HL-60 (cell line): Measurements from ENCODE around the gene C2CD4D.
A peak's percentile ranks its signal among the peaks of the same experiment; 100 is the strongest.

ENCODE experiments used
- DNase-seq, 2 experiments: peaks; one replicate each; pipeline ENCODE4 v3.0.0-alpha.2; 2010 to 2020; ENCODE audit warnings: low read depth in 1 of 2, low spot score in 1 of 2
- H3K27ac ChIP-seq: fragments of 250-450 bp; sonication (Bioruptor Pico); replicated peaks from 2 replicates; pipeline ENCODE4 v1.5.1; 2020; ENCODE audit warnings: mild to moderate bottlenecking, moderate library complexity
- H3K27me3 ChIP-seq: fragments of 250-450 bp; sonication (Bioruptor Pico); 2 replicates; pipeline ENCODE4 v1.5.1; 2021; ENCODE audit warnings: mild to moderate bottlenecking, moderate library complexity; ENCODE audit not compliant: insufficient read depth, poor library complexity, severe bottlenecking
- H3K4me3 ChIP-seq: replicated peaks from 2 replicates; pipeline ENCODE4 v1.5.1; 2011; ENCODE audit warnings: mild to moderate bottlenecking, control low read depth, low read length; ENCODE audit not compliant: insufficient read depth
- POLR2AphosphoS5 ChIP-seq: IDR thresholded peaks from 2 replicates; pipeline ENCODE4 v1.6.1; 2012; ENCODE audit warnings: low read depth
- TF ChIP-seq, protein P1 (sequence below): IDR thresholded peaks from one replicate; pipeline ENCODE4 v1.5.1; 2011; ENCODE audit warnings: low read length, control low read depth, inconsistent platforms; ENCODE audit not compliant: insufficient read depth

C2CD4D gene

DNA sequence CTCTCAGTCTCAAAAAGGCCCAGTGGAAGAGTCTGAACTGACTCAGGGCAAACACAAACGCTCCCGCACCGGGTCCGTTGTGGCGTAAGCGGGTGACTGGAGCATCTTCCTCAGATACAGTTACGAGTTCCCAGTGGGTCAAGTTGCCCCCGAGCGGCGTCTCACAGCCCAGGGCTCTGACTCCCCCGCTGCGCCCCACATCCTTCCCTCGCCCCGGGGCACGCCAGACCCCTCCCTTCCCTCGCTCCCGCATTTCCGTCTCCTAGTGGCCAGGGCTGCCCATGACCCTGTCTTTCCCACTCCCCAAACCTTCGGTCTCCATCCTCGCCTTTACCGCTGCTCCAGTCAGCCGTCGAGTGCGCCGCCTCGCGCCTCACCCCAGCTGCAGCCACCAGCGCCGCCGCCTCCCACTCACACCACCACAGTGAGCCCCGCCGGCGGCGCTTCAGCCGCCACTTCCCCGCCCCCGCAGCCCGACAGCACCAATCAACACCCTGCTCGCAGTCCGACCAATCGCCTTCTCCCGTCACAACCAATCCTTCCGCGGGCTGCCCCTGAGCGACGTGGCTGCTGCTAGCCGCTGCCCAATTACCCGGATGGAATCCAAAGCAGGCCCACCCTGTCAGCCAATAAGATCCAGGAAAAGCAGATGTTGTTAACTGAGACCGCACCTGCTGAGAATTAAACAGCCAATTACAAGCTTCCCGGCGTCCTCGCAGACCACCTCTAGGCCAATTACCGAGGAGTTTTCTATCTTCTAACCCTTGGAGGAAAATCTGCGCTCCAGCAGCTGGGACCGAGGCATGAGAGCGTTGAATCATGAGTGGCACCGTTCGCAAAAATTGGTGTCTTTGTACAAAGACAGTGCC, 49.3 kb downstream of the C2CD4D start, which contains the start of gene TDRKH:
TDRKH (minus strand) TSS at position 430 of the 869 bp plus-strand sequence. CDS start 7,478 bp downstream, outside the sequence.
- peak; percentile 91 to 99 for DNase-seq
- Histone ChIP-seq H3K4me3 (peak within 1 kb of the TSS; percentile 67), H3K27ac (peak within 1 kb of the TSS; percentile 3), H3K27me3 (no peaks in the 10 kb centered on the region)
- TF ChIP-seq POLR2AphosphoS5 = 0 out of 2 replicates have a peak, but pooled peaks have one; percentile 21
- TF ChIP-seq, protein P1, sequence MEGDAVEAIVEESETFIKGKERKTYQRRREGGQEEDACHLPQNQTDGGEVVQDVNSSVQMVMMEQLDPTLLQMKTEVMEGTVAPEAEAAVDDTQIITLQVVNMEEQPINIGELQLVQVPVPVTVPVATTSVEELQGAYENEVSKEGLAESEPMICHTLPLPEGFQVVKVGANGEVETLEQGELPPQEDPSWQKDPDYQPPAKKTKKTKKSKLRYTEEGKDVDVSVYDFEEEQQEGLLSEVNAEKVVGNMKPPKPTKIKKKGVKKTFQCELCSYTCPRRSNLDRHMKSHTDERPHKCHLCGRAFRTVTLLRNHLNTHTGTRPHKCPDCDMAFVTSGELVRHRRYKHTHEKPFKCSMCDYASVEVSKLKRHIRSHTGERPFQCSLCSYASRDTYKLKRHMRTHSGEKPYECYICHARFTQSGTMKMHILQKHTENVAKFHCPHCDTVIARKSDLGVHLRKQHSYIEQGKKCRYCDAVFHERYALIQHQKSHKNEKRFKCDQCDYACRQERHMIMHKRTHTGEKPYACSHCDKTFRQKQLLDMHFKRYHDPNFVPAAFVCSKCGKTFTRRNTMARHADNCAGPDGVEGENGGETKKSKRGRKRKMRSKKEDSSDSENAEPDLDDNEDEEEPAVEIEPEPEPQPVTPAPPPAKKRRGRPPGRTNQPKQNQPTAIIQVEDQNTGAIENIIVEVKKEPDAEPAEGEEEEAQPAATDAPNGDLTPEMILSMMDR = no peak
